T-cell (primary cell): ENCODE data around the gene BEST2. TPM values are rescaled to one million over a fixed set of nuclear protein-coding genes. Genes with fewer than 3 reads are reported as not detected.
A peak's percentile ranks its signal among the peaks of the same experiment; 100 is the strongest.

Experiments
- ATAC-seq, 4 experiments: fragments of 200-7000 bp in 3 of 4; fragments of 150-1000 bp in 1 of 4; cut with Tn5 transposase; replicated peaks in 1 of 4; 1 replicate in 3 of 4; 2 replicates in 1 of 4; pipeline ENCODE4 v1.10.0; 2021; ENCODE audit warnings: moderate library complexity in 3 of 4, mild to moderate bottlenecking in 2 of 4, moderate number of reproducible peaks in 1 of 4
- CTCF ChIA-PET, 2 donors: fragments of 300-600 bp; sonication (Branson Sonifier 250); formaldehyde crosslinking; loops; one replicate each; lab custom pipeline; 2022; ENCODE audit warnings: antibody characterized with exemption in 2 of 2; lab: Charles Lee
- POLR2A ChIA-PET, 2 donors: fragments of 300-600 bp; sonication (Branson Sonifier 250); formaldehyde crosslinking; loops; one replicate each; lab custom pipeline; 2022; ENCODE audit warnings: antibody characterized with exemption in 2 of 2; lab: Charles Lee
- DNase-seq, 35 experiments: peaks; one replicate each; pipeline versions ENCODE4 v3.0.0 to v3.0.0-alpha.2; 2013 to 2023
- H3K27ac ChIP-seq: one replicate; pipeline ENCODE4 v1.5.1; 2013; ENCODE audit warnings: low read length
- H3K27me3 ChIP-seq, 2 experiments: replicated peaks in 1 of 2; 1 replicate in 1 of 2; 2 replicates in 1 of 2; pipeline versions ENCODE4 v1.6.1 to v1.7.0; 2013; ENCODE audit warnings: low read length in 1 of 2, mixed read lengths in 1 of 2; ENCODE audit not compliant: control insufficient read depth in 2 of 2, insufficient read depth in 2 of 2; ENCODE audit errors: extremely low read depth in 1 of 2
- H3K36me3 ChIP-seq, 2 donors: 1 replicate in 1 of 2; 2 replicates in 1 of 2; pipeline versions ENCODE4 v1.6.1 to v1.7.0; 2013; ENCODE audit warnings: low read length in 1 of 2; ENCODE audit not compliant: control insufficient read depth in 2 of 2, insufficient read depth in 1 of 2; ENCODE audit errors: extremely low read depth in 1 of 2
- H3K4me1 ChIP-seq, 2 experiments: 1 replicate in 1 of 2; 2 replicates in 1 of 2; pipeline versions ENCODE4 v1.6.1 to v1.7.0; 2013; ENCODE audit warnings: low read length in 2 of 2, mixed read lengths in 1 of 2; ENCODE audit not compliant: insufficient read depth in 2 of 2, control insufficient read depth in 1 of 2; ENCODE audit errors: extremely low read depth in 1 of 2
- H3K4me3 ChIP-seq, 2 donors: 1 replicate in 1 of 2; 2 replicates in 1 of 2; pipeline versions ENCODE4 v1.5.1 to v1.7.0; 2013; ENCODE audit warnings: mild to moderate bottlenecking in 2 of 2, low read length in 1 of 2, moderate library complexity in 1 of 2; ENCODE audit not compliant: control insufficient read depth in 1 of 2; ENCODE audit errors: extremely low read depth in 1 of 2
- H3K9me3 ChIP-seq: 2 replicates; pipeline ENCODE4 v1.7.0; 2013
- H3K27ac Mint-ChIP-seq, 2 donors: one replicate each; pipeline ENCODE4 v1.8.0; 2020 to 2021; ENCODE audit warnings: mild to moderate bottlenecking in 2 of 2, mixed read lengths in 2 of 2
- H3K27me3 Mint-ChIP-seq, 2 donors: one replicate each; pipeline ENCODE4 v1.8.0; 2021 to 2022; ENCODE audit warnings: mixed read lengths in 2 of 2
- H3K36me3 Mint-ChIP-seq: one replicate; pipeline ENCODE4 v1.8.0; 2021; ENCODE audit warnings: mixed read lengths
- H3K4me1 Mint-ChIP-seq, 3 donors: one replicate each; pipeline ENCODE4 v1.8.0; 2020 to 2022; ENCODE audit warnings: mixed read lengths in 3 of 3, mild to moderate bottlenecking in 1 of 3
- H3K4me3 Mint-ChIP-seq, 3 donors: one replicate each; pipeline ENCODE4 v1.8.0; 2020 to 2022; ENCODE audit warnings: mild to moderate bottlenecking in 3 of 3, mixed read lengths in 3 of 3, moderate library complexity in 3 of 3
- H3K9me3 Mint-ChIP-seq, 3 donors: one replicate each; pipeline ENCODE4 v1.8.0; 2020 to 2022; ENCODE audit warnings: mixed read lengths in 3 of 3
- WGBS: methylation state at CpG from one replicate; pipeline ENCODE4 v1.1.5; 2013; ENCODE audit warnings: missing lambda C conversion rate; ENCODE audit not compliant: insufficient coverage; 5-methylcytosine and 5-hydroxymethylcytosine counted together
- total RNA-seq, 35 experiments: library from RNA in 6 of 35; stranded (reverse) in 6 of 35; fragments of 120-200 nt in 1 of 35; gene quantifications; one replicate each; pipeline versions ENCODE4 v1.2.1 to v1.2.4 and lab custom pipeline; 2013 to 2026

Gene BEST2
- total RNA-seq, 5 donors from 2014 or later (not counting 1 experiment from before 2014, with no cell fraction given), result 0.16 TPM; not detected in 4

GRCh38 chr19:12782424-12783290, 31.1 kb downstream of the BEST2 start:
- peak in 3 of 4 experiments; percentile 72 to 77 (median 77) for ATAC-seq

GRCh38 chr19:12783291-12783848, 31.8 kb downstream of the BEST2 start:
- H3K36me3 Mint-ChIP-seq, result no peaks in the 10 kb centered on the region
- H3K27me3 ChIP-seq, result no peaks in the 10 kb centered on the region
- H3K9me3 ChIP-seq, result no peaks in the 10 kb centered on the region
- no peaks in the 10 kb centered on the region for H3K36me3 ChIP-seq
- peak in 8 of 35 experiments; percentile 22 to 53 (median 37) for DNase-seq
- peaks cover 43 to 76% of the 10 kb centered on the region in 2 experiments for H3K4me1 ChIP-seq
- ChIA-PET CTCF (interaction anchor here (0.7 to 1.9 kb wide), 2 partner anchors 9 to 46 kb away, joined by 4 to 20 read pairs; partner anchors contain the start of genes GET3 (in 1 of the 2) and JUNB (in 1 of the 2)), POLR2A (interaction anchor here (0.5 to 2.7 kb wide), 4 partner anchors 8 to 1765 kb away, joined by 4 to 45 read pairs (median 7); partner anchors contain the start of gene JUNB (in 2 of the 2))
- no peak for ATAC-seq
- H3K4me1 Mint-ChIP-seq, result peaks cover 28 to 40% (median 30%) of the 10 kb centered on the region in 3 donors
- no peaks in the 10 kb centered on the region for H3K27me3 Mint-ChIP-seq
- WGBS, result 48% methylated on average over 3 of the region's 16 CpGs
- H3K4me3 ChIP-seq, result peak overlapping the region in 1 of 2 donors; percentile 23
- peak overlapping the region; percentile 54 to 85 (median 60) for H3K4me3 Mint-ChIP-seq
- no peaks in the 10 kb centered on the region for H3K9me3 Mint-ChIP-seq
- H3K27ac ChIP-seq, result peak overlapping the region; percentile 100
- H3K27ac Mint-ChIP-seq, result peak overlapping the region in 1 of 2 donors; percentile 77

More at GRCh38 chr19:12782424-12783290, 31.1 kb downstream of the BEST2 start:
- Mint-ChIP-seq H3K4me1 (peaks cover 30 to 41% (median 37%) of the 10 kb centered on the region in 3 donors), H3K27ac (peak overlapping the region; percentile 100), H3K9me3 (no peaks in the 10 kb centered on the region), H3K27me3 (no peaks in the 10 kb centered on the region), H3K4me3 (peak overlapping the region; percentile 85 to 95 (median 89)), H3K36me3 (no peaks in the 10 kb centered on the region)
- DNase-seq, result peak in 32 of 35 experiments; percentile 85 to 99 (median 96)
- H3K27ac ChIP-seq, result peak overlapping the region; percentile 100
- under 1% methylated on average over 63 of the region's 88 CpGs for WGBS
- CTCF ChIA-PET, result interaction anchor here (0.7 to 2.1 kb wide), 4 partner anchors 9 to 72 kb away, joined by 3 to 20 read pairs (median 7); partner anchors contain the start of genes GET3 (in 1 of the 2) and JUNB (in 1 of the 2)
- peak overlapping the region; percentile 62 to 66 for H3K4me3 ChIP-seq
- H3K4me1 ChIP-seq, result peaks cover 43 to 82% of the 10 kb centered on the region in 2 experiments
- POLR2A ChIA-PET, result interaction anchor here (0.6 to 2.7 kb wide), 6 partner anchors 9 to 1766 kb away, joined by 3 to 45 read pairs (median 4); partner anchors contain the start of gene JUNB (in 2 of the 2)
- H3K36me3 ChIP-seq, result no peaks in the 10 kb centered on the region
- H3K27me3 ChIP-seq, result no peaks in the 10 kb centered on the region
- no peaks in the 10 kb centered on the region for H3K9me3 ChIP-seq

GRCh38 chr19:12783849-12784393, 32.3 kb downstream of the BEST2 start:
- no peak overlapping the region for H3K4me3 ChIP-seq
- Mint-ChIP-seq H3K27me3 (no peaks in the 10 kb centered on the region), H3K36me3 (no peaks in the 10 kb centered on the region), H3K27ac (no peak overlapping the region), H3K9me3 (no peaks in the 10 kb centered on the region), H3K4me1 (peaks cover 23 to 40% (median 28%) of the 10 kb centered on the region in 3 donors), H3K4me3 (peak overlapping the region; percentile 54 to 85 (median 60))
- ATAC-seq, result no peak
- no peaks in the 10 kb centered on the region for H3K9me3 ChIP-seq
- peaks cover 41 to 76% of the 10 kb centered on the region in 2 experiments for H3K4me1 ChIP-seq
- no peaks in the 10 kb centered on the region for H3K27me3 ChIP-seq
- H3K27ac ChIP-seq, result peak overlapping the region; percentile 100
- CTCF ChIA-PET, result no interaction called here
- DNase-seq, result peak in 1 of 35 experiments; percentile 11
- H3K36me3 ChIP-seq, result no peaks in the 10 kb centered on the region
- POLR2A ChIA-PET, result interaction anchor here (0.5 to 2.7 kb wide), 2 partner anchors 8 to 193 kb away, joined by 4 to 45 read pairs; partner anchors contain the start of gene JUNB (in 1 of the 2)
- 38% methylated on average over 12 of the region's 19 CpGs for WGBS

GRCh38 chr19:12784394-12784870, 32.8 kb downstream of the BEST2 start:
- peak in 3 of 4 experiments; percentile 2 to 12 (median 4) for ATAC-seq

GRCh38 chr19:12784871-12785430, 33.4 kb downstream of the BEST2 start:
- Histone ChIP-seq H3K9me3 (no peaks in the 10 kb centered on the region), H3K4me3 (no peak overlapping the region), H3K27ac (peak overlapping the region; percentile 100), H3K4me1 (peaks cover 38 to 72% of the 10 kb centered on the region in 2 experiments), H3K36me3 (no peaks in the 10 kb centered on the region), H3K27me3 (no peaks in the 10 kb centered on the region)
- no peaks in the 10 kb centered on the region for H3K36me3 Mint-ChIP-seq
- H3K27ac Mint-ChIP-seq, result no peak overlapping the region
- no peaks in the 10 kb centered on the region for H3K9me3 Mint-ChIP-seq
- H3K4me3 Mint-ChIP-seq, result no peak overlapping the region
- H3K4me1 Mint-ChIP-seq, result peaks cover 19 to 35% (median 24%) of the 10 kb centered on the region in 3 donors
- DNase-seq (peak in 10 of 35 experiments; percentile 17 to 79 (median 51)), ATAC-seq (no peak)
- CTCF ChIA-PET, result no interaction called here
- no peaks in the 10 kb centered on the region for H3K27me3 Mint-ChIP-seq
- WGBS, result 36% methylated on average over 5 of the region's 5 CpGs
- POLR2A ChIA-PET, result no interaction called here

More at GRCh38 chr19:12784394-12784870, 32.8 kb downstream of the BEST2 start:
- CTCF ChIA-PET, result no interaction called here
- H3K27ac Mint-ChIP-seq, result no peak overlapping the region
- WGBS, result 86% methylated on average over 5 of the region's 10 CpGs
- no peaks in the 10 kb centered on the region for H3K36me3 Mint-ChIP-seq
- Histone ChIP-seq H3K4me3 (no peak overlapping the region), H3K27me3 (no peaks in the 10 kb centered on the region), H3K36me3 (no peaks in the 10 kb centered on the region), H3K9me3 (no peaks in the 10 kb centered on the region), H3K27ac (peak overlapping the region; percentile 100), H3K4me1 (peaks cover 38 to 76% of the 10 kb centered on the region in 2 experiments)
- no peak overlapping the region for H3K4me3 Mint-ChIP-seq
- no peaks in the 10 kb centered on the region for H3K27me3 Mint-ChIP-seq
- peaks cover 23 to 39% (median 27%) of the 10 kb centered on the region in 3 donors for H3K4me1 Mint-ChIP-seq
- POLR2A ChIA-PET, result interaction anchor here in 1 of 2 donors (2.7 kb wide), 1 partner anchor 8 kb away, joined by 45 read pairs; the partner anchor contains the start of gene JUNB
- H3K9me3 Mint-ChIP-seq, result no peaks in the 10 kb centered on the region
- DNase-seq, result peak in 17 of 35 experiments; percentile 22 to 71 (median 45)
